Measurements from ENCODE around the gene NUP50. TPM values are rescaled to one million over a fixed set of nuclear protein-coding genes. Genes with fewer than 3 reads are reported as not detected.

NUP50 gene
- total and polyA plus RNA-seq, 2 of the 13 experiments (the other 11 are each of a cell fraction or from before 2014, with no cell fraction given) = 14.2 to 52.4 TPM

DNA sequence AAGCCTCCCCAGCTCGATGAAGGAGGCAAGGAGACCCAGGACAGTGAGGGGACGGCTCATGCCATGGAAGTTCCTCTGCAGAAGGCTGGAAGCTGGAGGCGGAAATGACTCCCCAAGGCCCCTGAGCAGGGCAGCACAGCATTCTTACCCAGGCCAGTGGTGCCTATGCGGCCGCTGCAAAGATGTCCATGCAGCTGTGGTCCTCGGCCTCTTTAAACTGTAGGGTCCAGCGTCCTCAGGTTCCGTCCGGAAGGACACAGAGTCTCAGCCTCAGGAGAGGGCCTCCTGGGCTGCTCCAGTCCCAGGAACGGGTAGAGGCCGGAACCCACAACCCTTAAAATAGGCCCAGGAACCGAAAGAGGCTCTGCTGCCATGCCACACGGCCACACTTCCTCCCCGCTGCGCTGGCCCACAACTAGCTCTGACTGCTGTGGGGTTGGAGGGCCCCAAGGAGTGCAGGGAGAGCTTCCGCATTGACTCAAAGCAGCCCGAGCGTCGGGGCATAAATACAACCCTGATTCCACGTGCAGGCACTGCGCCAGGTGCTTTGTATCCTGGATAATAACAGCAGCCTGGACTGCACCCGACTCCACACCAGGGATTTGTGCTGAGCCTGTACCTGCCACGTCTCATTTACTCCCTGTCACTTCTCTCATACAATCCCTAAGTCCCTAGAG is 71.5 kb downstream of the NUP50 start:
- FAIRE-seq (no peak), ATAC-seq (no peak), DNase-seq (ENCODE audit: low spot score) (no peak)
- Histone ChIP-seq H2AFZ (ENCODE audit: low read length) (no peak overlapping the region), H3K27me3 (ENCODE audit: control insufficient read depth in 1 of 2, insufficient read depth in 2 of 2, low read length in 2 of 2) (no peaks in the 10 kb centered on the region), H3K27ac (ENCODE audit: extremely low read length, insufficient read depth, low read length) (no peak overlapping the region), H3K9ac (ENCODE audit: insufficient read depth, low read depth, low read length) (no peak overlapping the region), H3K4me3 (replicated peaks in 1 of 3; ENCODE audit: insufficient read depth in 1 of 3, low read depth in 2 of 3, low read length in 3 of 3) (no peak overlapping the region), H3K9me3 (ENCODE audit: low read length) (no peaks in the 10 kb centered on the region), H3K4me2 (ENCODE audit: low read depth, low read length) (no peak overlapping the region), H4K20me1 (ENCODE audit: insufficient read depth, low read length) (peaks cover 11% of the 10 kb centered on the region; the same call in 1 of the 2 replicates), H3K4me1 (ENCODE audit: insufficient read depth, low read length) (peaks cover 67% of the 10 kb centered on the region), H3K79me2 (ENCODE audit: insufficient read depth, low read length) (peaks cover 24% of the 10 kb centered on the region), H3K36me3 (replicated peaks in 1 of 2; ENCODE audit: control insufficient read depth in 1 of 2, insufficient read depth in 2 of 2, low read length in 2 of 2) (peaks cover 6% of the 10 kb centered on the region in 2 experiments; a peak in 3 of 5 replicates)
- ChIA-PET POLR2A (interaction anchor here (1.8 to 3.0 kb wide), 2 partner anchors 11 kb away, joined by 9 to 11 read pairs; no protein-coding TSS in a partner anchor), CTCF (ENCODE audit: low intra/inter-chr PET ratio, low total read pairs) (no interaction called here)
- TF ChIP-seq, protein P1, sequence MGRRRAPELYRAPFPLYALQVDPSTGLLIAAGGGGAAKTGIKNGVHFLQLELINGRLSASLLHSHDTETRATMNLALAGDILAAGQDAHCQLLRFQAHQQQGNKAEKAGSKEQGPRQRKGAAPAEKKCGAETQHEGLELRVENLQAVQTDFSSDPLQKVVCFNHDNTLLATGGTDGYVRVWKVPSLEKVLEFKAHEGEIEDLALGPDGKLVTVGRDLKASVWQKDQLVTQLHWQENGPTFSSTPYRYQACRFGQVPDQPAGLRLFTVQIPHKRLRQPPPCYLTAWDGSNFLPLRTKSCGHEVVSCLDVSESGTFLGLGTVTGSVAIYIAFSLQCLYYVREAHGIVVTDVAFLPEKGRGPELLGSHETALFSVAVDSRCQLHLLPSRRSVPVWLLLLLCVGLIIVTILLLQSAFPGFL (CRISPR knock-in tag; IDR thresholded peaks at IDR 0.05) = no peak
- no peak for TF ChIP-seq PAF1 (CRISPR knock-in tag; IDR thresholded peaks at IDR 0.05)
- no peak for TF ChIP-seq ZNF367 (CRISPR knock-in tag; IDR thresholded peaks at IDR 0.05; ENCODE audit: borderline replicate concordance)
- TF ChIP-seq ZNF33B (CRISPR knock-in tag; IDR thresholded peaks at IDR 0.05) = no peak
- no peak for TF ChIP-seq GABPA (IDR thresholded peaks at IDR 0.05; ENCODE audit: low read depth, low read length)
- TF ChIP-seq GABPA (CRISPR knock-in tag; IDR thresholded peaks at IDR 0.05; ENCODE audit: low read depth) = no peak
- TF ChIP-seq, protein P2, sequence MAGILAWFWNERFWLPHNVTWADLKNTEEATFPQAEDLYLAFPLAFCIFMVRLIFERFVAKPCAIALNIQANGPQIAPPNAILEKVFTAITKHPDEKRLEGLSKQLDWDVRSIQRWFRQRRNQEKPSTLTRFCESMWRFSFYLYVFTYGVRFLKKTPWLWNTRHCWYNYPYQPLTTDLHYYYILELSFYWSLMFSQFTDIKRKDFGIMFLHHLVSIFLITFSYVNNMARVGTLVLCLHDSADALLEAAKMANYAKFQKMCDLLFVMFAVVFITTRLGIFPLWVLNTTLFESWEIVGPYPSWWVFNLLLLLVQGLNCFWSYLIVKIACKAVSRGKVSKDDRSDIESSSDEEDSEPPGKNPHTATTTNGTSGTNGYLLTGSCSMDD (CRISPR knock-in tag; IDR thresholded peaks at IDR 0.05) = no peak
- WGBS (ENCODE audit: low lambda C conversion rate) = 92% methylated on average over 10 of the region's 23 CpGs
- intact Hi-C loops (cut with micrococcal nuclease; ENCODE audit: unreplicated experiment) (no loop called here), in situ Hi-C loops (cut with HindIII; ENCODE audit: extremely low pct_ligation_motif_present, low pct_unique_long_range_greater_than_20kb) (no loop called here)
- no TSS peak for BruUV-seq (replicated peaks)
